Endothelial cell of umbilical vein (primary cell): ENCODE results near the gene CSNK1G3. TPM values are rescaled to one million over a fixed set of nuclear protein-coding genes. Genes with fewer than 3 reads are reported as not detected.

ENCODE experiments used
- BruUV-seq: library from RNA; stranded (reverse); fragments of 400-500 nt; replicated peaks from 2 replicates; lab custom pipeline; 2021; lab: Mats Ljungman, UMichigan
- CTCF ChIA-PET: fragments of 300-600, 350-600 bp; sonication (Branson Sonifier 250); formaldehyde crosslinking; loops from one replicate; lab custom pipeline; 2021; ENCODE audit warnings: antibody characterized with exemption, inconsistent platforms; lab: Charles Lee
- POLR2A ChIA-PET: fragments of 300-600, 350-600 bp; sonication (Branson Sonifier 250); formaldehyde crosslinking; loops from one replicate; lab custom pipeline; 2021; ENCODE audit warnings: antibody characterized with exemption, inconsistent platforms; lab: Charles Lee
- DNase-seq: peaks from one replicate; pipeline ENCODE4 v3.0.0-alpha.2; 2011; ENCODE audit warnings: low read depth, low spot score
- FAIRE-seq: peaks from 2 replicates; lab custom pipeline; 2011; peaks lifted over from hg19 to GRCh38; lab: Jason Lieb, UNC
- H2AFZ ChIP-seq: 2 replicates; pipeline ENCODE4 v1.6.0; 2012; ENCODE audit warnings: low read depth, low read length, control low read depth, inconsistent platforms
- H3K27ac ChIP-seq: 2 replicates; pipeline ENCODE4 v1.5.1; 2011; ENCODE audit warnings: low read depth, mild to moderate bottlenecking, control low read depth, low read length, moderate library complexity; ENCODE audit not compliant: insufficient read depth
- H3K27me3 ChIP-seq, 2 experiments: 2 replicates each; pipeline versions ENCODE4 v1.6.0 to v1.6.1; 2011; ENCODE audit warnings: low read length in 2 of 2, mixed read lengths in 1 of 2; ENCODE audit not compliant: control insufficient read depth in 2 of 2, insufficient read depth in 2 of 2
- H3K36me3 ChIP-seq, 2 experiments: 2 replicates in 1 of 2; 3 replicates in 1 of 2; pipeline ENCODE4 v1.5.1; 2011; ENCODE audit warnings: low read length in 2 of 2, mild to moderate bottlenecking in 1 of 2, moderate library complexity in 1 of 2; ENCODE audit not compliant: control insufficient read depth in 2 of 2, insufficient read depth in 2 of 2; ENCODE audit errors: extremely low read depth in 1 of 2
- H3K4me1 ChIP-seq: 3 replicates; pipeline ENCODE4 v1.5.1; 2011; ENCODE audit warnings: mild to moderate bottlenecking, low read length; ENCODE audit not compliant: control insufficient read depth, insufficient read depth; ENCODE audit errors: extremely low read depth
- H3K4me2 ChIP-seq: 2 replicates; pipeline ENCODE4 v1.6.1; 2011; ENCODE audit warnings: low read length, control low read depth, mixed read lengths; ENCODE audit not compliant: insufficient read depth
- H3K4me3 ChIP-seq, 3 experiments: fragments of 200-600 bp in 1 of 3; sonication (generic), shearing (Covaris generic) in 1 of 3; replicated peaks in 1 of 3; 2 replicates each; pipeline ENCODE4 v1.5.1; 2011 to 2016; ENCODE audit warnings: control low read depth in 3 of 3, low read length in 3 of 3, mild to moderate bottlenecking in 2 of 3, inconsistent platforms in 1 of 3, low read depth in 1 of 3, moderate library complexity in 1 of 3; ENCODE audit not compliant: insufficient read depth in 1 of 3
- H3K79me2 ChIP-seq: 2 replicates; pipeline ENCODE4 v1.6.0; 2012; ENCODE audit warnings: low read length, inconsistent platforms; ENCODE audit not compliant: control insufficient read depth, insufficient read depth
- H3K9ac ChIP-seq: replicated peaks from 2 replicates; pipeline ENCODE3; 2011; ENCODE audit warnings: low read length, control low read depth; ENCODE audit not compliant: insufficient read depth; ENCODE audit errors: extremely low read depth
- H3K9me1 ChIP-seq: replicated peaks from 3 replicates; pipeline ENCODE4 v1.6.0; 2011; ENCODE audit warnings: mild to moderate bottlenecking, low read length; ENCODE audit not compliant: control insufficient read depth, insufficient read depth; ENCODE audit errors: extremely low read depth
- H3K9me3 ChIP-seq: replicated peaks from 2 replicates; pipeline ENCODE4 v1.5.1; 2012; ENCODE audit warnings: low read length, inconsistent platforms; ENCODE audit not compliant: control insufficient read depth, insufficient read depth
- H4K20me1 ChIP-seq: replicated peaks from 2 replicates; pipeline ENCODE3; 2011; ENCODE audit warnings: mild to moderate bottlenecking, low read length; ENCODE audit not compliant: control insufficient read depth, insufficient read depth; ENCODE audit errors: extremely low read depth
- CTCF ChIP-seq, 2 donors: IDR thresholded peaks; 1 replicate in 1 of 2; 2 replicates in 1 of 2; pipeline ENCODE4 v1.5.1; 2011; ENCODE audit warnings: low read length in 2 of 2, mild to moderate bottlenecking in 2 of 2, moderate library complexity in 2 of 2, control low read depth in 1 of 2, inconsistent platforms in 1 of 2, low read depth in 1 of 2; ENCODE audit not compliant: insufficient read depth in 1 of 2; ENCODE audit errors: extremely low read depth in 1 of 2
- EZH2 ChIP-seq: IDR thresholded peaks from 2 replicates; pipeline ENCODE4 v1.6.1; 2012; ENCODE audit warnings: borderline replicate concordance, low read depth, mild to moderate bottlenecking, moderate library complexity, low read length, inconsistent platforms; ENCODE audit not compliant: severe bottlenecking
- FOS ChIP-seq: IDR thresholded peaks from 2 replicates; pipeline ENCODE4 v1.6.1; 2011; ENCODE audit warnings: mild to moderate bottlenecking, low read length, moderate library complexity, borderline replicate concordance; ENCODE audit not compliant: insufficient read depth
- GATA2 ChIP-seq: IDR thresholded peaks from 2 replicates; pipeline ENCODE4 v1.7.0; 2011; ENCODE audit warnings: low read depth, mild to moderate bottlenecking, moderate library complexity, mixed read lengths, low read length; ENCODE audit not compliant: insufficient read length, insufficient read depth
- JUN ChIP-seq: IDR thresholded peaks from 2 replicates; pipeline ENCODE4 v1.6.1; 2011; ENCODE audit warnings: borderline replicate concordance, low read depth; ENCODE audit not compliant: insufficient read length, insufficient read depth
- MAX ChIP-seq: IDR thresholded peaks from 2 replicates; pipeline ENCODE4 v1.6.1; 2011; ENCODE audit not compliant: insufficient read depth, insufficient read length
- MYC ChIP-seq: IDR thresholded peaks from one replicate; pipeline ENCODE4 v1.6.1; 2011; ENCODE audit warnings: mild to moderate bottlenecking, low read depth, low read length
- POLR2A ChIP-seq: IDR thresholded peaks from 2 replicates; pipeline ENCODE4 v1.6.1; 2012; ENCODE audit warnings: low read depth, mild to moderate bottlenecking, control low read depth, low read length
- POLR2AphosphoS5 ChIP-seq: IDR thresholded peaks from 2 replicates; pipeline ENCODE4 v1.6.1; 2012; ENCODE audit warnings: low read depth, mild to moderate bottlenecking, control low read depth, low read length, moderate library complexity; ENCODE audit not compliant: insufficient read depth
- dilution Hi-C: fragments of 300-500 bp; cut with MboI; formaldehyde crosslinking; loops from one replicate; pipeline ENCODE4 v1.15.0; 2019; ENCODE audit warnings: low sequenced_read_pairs; ENCODE audit not compliant: extremely low pct_ligation_motif_present
- intact Hi-C: fragments of 100-400 bp; cut with micrococcal nuclease; formaldehyde crosslinking; loops from one replicate; pipeline ENCODE4 v1.10.0; 2022
- polyA plus RNA-seq, 4 experiments: library from polyadenylated mRNA; depleted of rRNA in 3 of 4; stranded (reverse) in 3 of 4; unstranded in 1 of 4; fragments of >200 nt; gene quantifications; 2 replicates each; pipeline versions ENCODE4 v1.2.1 to v1.2.3, GENCODE V29; 2011 to 2012; ENCODE audit warnings: missing spikeins in 1 of 4
- total RNA-seq: library from RNA; stranded (reverse); gene quantifications from 2 replicates; pipeline ENCODE4 v1.2.3, GENCODE V29; 2021

The CSNK1G3 gene
- total and polyA plus RNA-seq, 2 donors (not counting 3 experiments of a cell fraction or from before 2014, with no cell fraction given) = 10.4 to 35.9 TPM

GRCh38 chr5:123478546-123478945, 33.4 kb upstream of the CSNK1G3 start:
- Histone ChIP-seq H4K20me1 (no peaks in the 10 kb centered on the region), H3K4me1 (peaks cover 5% of the 10 kb centered on the region), H3K9me1 (no peaks in the 10 kb centered on the region), H3K4me2 (no peak overlapping the region), H3K79me2 (no peaks in the 10 kb centered on the region), H3K27ac (no peak overlapping the region), H3K36me3 (no peaks in the 10 kb centered on the region), H3K9ac (no peak overlapping the region), H3K9me3 (no peaks in the 10 kb centered on the region), H2AFZ (no peak overlapping the region), H3K27me3 (peaks cover 14 to 17% of the 10 kb centered on the region in 2 experiments), H3K4me3 (no peak overlapping the region)
- POLR2A ChIA-PET = no interaction called here
- CTCF ChIA-PET = interaction anchor here (1.0 kb wide), 1 partner anchor 16 kb away, joined by 3 read pairs; no protein-coding TSS in a partner anchor
- FAIRE-seq = no peak
- intact Hi-C loops (no loop called here), dilution Hi-C loops (no loop called here)
- TF ChIP-seq FOS (no peak), MAX (no peak), JUN (no peak), CTCF (IDR thresholded peaks at IDR 0.05; ENCODE audit: extremely low read depth in 1 of 2, insufficient read depth in 1 of 2, low read depth in 1 of 2, low read length in 2 of 2) (no peak), POLR2AphosphoS5 (no peak), GATA2 (no peak), MYC (no peak), POLR2A (no peak), EZH2 (no peak)
- DNase-seq = no peak
- BruUV-seq = no TSS peak
